GM18951 (cell line): ENCODE measurements around the gene PMEL.

Experiments used
- POLR2A ChIP-seq: IDR thresholded peaks from 4 replicates; pipeline ENCODE4 v1.6.1; 2011; ENCODE audit warnings: mild to moderate bottlenecking; ENCODE audit not compliant: insufficient read length, insufficient read depth; ENCODE audit errors: extremely low read depth
- in situ Hi-C: fragments of 300-500 bp; cut with MboI; formaldehyde crosslinking; loops from one replicate; pipeline ENCODE4 v1.12.0; 2022; ENCODE audit warnings: low sequenced_read_pairs, mixed read lengths, inconsistent platforms; ENCODE audit not compliant: unreplicated experiment

PMEL gene

DNA sequence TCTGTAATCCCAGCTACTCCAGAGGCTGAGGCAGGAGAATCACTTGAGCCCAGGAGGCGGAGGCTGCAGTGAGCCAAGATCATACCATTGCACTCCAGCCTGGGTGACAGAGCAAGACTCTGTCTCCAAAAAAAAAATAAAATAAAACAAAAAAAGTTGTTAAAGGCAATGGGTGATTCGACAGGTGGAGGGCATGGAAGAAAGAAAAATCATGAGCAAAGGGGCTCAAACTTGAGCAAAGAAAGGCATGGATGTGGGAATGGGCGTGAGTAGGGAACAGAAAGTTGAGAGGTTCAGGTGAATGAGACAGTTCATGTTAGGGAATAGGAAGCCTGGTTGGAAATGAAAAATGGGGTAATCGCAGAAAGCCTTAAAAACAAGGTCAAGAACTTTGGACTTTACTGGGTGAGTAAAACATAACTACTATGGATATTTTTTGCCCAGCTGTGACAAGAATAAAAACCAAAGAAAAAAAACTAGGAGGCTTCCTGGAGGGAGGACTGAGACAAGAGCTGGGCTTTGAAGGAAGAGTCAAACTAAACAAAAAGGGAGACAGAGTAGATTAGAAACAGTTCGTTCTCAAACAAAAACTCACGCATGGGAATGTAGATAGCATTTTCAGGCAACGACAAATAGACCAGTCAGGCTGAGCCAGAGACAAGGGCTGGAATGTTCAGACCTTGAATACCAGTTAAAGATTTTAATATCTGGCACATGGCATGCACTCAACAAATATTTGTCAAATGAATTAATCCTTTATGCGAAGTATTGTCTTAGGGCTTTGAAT is 56.9 kb downstream of the PMEL start:
- TF ChIP-seq POLR2A = no peak
- in situ Hi-C loops = no loop called here

DNA sequence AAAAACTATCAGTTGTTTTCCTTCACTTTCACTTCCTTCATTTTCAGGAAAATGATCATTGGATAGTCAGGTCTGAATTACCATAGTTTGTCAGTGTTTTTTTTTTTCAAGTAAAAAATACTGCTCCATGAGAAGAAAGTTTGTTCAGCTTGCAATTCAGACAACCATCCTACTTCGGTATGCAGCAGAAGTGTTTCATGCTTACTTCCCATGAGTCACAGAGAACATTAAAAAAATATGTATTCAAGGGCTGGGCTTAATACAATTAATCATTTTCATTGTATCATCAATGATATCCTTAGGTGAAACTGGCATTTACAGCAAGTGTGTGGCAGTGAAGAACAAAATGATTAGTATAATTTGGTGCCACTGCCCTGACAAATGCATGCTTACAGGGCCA is 59.8 kb downstream of the PMEL start:
- in situ Hi-C loops = no loop called here
- no peak for TF ChIP-seq POLR2A
